GM21529 (cell line): Measurements from ENCODE around the gene SNRPE.

Experiments used
- ATAC-seq: cut with Tn5 transposase; IDR thresholded peaks from one replicate; pipeline ENCODE4 v1.9.1; 2021; ENCODE audit not compliant: unreplicated experiment

Gene SNRPE

DNA sequence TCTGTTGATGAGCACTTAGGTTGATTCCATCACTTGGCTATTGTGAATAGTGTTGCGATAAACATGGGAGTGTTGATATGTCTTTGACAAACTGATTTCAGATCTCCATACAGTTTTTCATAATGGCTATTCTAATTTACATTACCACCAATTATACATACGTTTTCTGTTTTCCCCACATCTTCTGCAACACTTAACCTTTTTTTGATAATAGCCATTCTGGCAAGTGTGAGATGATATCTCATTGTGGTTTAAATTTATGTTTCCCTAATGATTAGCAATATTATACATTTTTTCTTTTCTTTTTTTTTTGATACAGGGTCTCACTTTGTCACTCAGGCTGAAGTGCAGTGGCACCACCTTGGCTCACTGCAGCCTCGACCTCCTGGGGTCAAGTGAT, 17.0 kb downstream of the SNRPE start:
- ATAC-seq = no peak

DNA sequence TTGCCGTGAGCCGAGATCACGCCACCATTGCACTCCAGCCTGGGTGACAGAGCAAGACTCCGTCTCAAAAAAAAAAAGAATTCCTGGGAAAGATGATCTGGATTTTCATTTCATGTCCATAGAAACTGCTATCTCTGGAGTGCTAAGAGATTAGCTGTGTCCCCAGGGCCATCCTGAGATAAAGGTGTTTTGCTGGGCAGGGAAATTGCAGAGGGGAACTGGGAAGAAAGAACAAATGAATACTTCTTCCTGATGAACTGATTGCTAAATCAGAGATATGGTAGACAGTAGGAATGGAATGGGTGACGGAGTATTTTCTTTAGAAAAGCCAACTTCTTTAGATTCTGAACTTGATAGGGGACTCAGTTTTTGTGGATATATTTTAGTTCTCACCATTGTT, 19.2 kb downstream of the SNRPE start:
- ATAC-seq = no peak

DNA sequence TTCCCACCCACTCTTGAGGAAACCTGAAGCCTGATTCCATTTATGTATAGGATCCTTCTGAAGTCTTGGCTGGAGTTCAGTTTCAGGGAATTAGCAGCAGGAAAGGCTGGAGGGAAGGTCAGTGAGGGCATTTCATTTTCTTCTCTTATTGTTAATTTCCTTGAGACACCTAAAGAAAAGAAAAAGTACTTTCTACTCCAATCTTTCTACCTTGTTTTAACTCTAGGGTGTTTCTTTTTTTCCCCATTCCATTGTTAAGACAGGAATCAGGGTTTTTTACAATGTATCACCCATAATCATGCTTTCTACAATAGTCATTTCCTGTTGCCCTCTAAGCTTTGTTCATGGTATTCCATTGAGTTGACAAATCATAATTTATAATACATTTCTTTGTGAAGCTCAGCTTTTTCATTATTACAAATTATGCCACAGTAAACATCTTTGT, 27.4 kb downstream of the SNRPE start:
- ATAC-seq = no peak

DNA sequence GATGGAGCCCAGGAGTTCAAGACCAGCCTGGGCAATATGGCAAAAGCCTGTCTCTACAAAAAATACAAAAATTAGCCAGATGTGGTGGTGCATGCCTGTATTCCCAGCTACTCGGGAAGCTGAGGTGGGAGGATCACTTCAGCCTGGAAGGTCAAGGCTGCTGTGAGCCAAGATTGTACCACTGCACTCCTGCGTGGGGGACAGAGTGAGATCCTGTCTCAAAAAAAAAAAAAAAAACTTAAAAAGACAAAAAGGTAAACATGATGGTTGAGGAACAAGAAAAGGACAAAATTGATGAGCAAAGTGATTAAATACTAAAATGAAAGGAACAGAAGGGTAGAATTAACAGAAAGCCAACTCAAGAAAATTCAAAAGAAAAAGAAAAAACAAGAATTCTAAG, 30.6 kb downstream of the SNRPE start:
- ATAC-seq = no peak

DNA sequence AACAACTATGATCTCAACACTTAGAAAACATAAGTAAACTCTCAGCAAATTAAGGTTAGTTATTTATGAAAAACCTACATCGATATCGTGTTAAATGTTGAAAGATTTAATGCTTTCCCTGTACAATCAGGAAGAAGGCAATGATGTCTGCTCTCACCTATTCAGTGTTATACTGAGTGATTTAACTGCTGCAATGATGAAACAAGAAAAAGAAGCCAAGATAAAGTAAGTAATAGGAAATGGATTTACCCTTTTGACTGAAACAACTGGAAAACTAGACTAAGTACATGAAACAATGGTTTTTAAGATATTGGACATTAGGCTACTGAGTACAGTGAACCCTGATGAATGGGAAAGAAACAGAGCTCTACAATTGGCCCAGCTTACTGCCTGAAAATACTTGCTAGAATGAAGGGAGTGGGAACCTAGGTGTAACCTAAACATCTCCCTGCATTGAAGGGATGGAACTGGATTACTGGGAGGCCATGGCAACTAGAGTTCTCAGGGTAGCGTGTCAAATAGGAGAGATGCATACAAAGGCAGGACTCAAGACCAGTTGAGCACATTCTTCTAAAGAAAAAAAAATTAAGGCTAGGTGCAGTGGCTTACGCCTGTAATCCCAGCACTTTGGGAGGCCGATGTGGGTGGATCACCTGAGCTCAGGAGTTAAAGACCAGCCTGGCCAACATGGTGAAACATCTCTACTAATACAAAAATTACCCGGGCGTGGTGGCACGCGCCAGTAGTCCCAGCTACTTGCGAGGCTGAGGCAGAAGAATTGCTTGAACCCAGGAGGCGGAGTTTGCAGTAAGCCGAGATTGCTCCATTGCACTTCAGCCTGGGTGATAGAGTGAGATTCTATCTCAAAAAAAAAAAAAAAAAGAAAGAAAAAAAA, 37.3 kb downstream of the SNRPE start:
- no peak for ATAC-seq

DNA sequence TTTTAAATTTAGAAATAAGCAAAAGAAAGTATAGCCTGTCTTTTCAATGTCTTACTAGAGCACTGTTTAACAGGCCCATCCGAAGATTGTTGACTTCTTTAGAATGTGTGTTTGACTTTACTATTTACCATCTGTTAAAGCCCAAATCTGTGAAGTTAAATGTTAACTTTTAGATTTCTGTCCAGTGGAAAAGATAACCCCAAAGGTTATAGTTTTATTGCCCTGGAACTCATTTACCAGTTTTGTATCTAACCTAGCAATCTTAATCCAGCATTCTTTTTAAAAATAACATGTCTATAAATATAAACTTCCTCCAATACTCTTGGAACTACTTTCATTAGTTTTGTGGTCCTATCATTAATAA, 37.9 kb downstream of the SNRPE start:
- ATAC-seq = no peak

DNA sequence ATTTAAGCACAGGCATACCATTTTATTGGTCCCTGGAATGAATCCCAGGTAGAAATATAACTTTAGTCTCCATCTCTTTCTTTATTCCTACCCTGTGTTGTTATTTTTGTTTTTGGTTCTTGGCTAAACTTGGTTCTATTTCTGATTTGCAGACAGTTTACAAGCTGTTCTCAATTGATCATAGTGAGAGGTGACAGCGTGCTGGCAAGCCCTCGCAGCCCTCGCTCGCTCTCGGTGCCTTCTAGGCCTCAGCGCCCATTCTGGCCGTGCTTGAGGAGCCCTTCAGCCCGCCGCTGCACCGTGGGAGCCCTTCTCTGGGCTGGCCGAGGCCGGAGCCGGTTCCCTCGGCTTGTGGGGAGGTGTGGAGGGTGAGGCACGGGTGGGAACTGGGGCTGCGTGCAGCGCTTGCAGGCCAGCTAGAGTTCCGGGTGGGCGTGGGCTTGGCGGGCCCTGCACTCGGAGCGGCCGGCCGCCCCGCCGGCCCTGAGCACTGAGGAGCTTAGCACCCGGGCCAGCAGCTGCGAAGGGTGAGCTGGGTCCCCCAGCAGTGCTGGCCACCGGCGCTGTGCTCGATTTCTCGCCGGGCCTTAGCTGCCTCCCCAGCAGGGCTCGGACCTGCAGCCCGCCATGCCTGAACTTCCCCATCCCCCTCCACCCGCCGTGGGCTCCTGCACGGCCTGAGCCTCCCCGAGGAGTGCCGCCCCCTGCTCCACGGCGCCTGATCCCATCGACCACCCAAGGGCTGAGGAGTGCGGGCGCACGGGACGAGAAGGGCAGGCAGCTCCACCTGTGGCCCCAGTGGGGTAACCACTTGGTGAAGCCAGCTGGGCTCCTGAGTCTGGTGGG, 38.7 kb downstream of the SNRPE start:
- ATAC-seq = no peak

DNA sequence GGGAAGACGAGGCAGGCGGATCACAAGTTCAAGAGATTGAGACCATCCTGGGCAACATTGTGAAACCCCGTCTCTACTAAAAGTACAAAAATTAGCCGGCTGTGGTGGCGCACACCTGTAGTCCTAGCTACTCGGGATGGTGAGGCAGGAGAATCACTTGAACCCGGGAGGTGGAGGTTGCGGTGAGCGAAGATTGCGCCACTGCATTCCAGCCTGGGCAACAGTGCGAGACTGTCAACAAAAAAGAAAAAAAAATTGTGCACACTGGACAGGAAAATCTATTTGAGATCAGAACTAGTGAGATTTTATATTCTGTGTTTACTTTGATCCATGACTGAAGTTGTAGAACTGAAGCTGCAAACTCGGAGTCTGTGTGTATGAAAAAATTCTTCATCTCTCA, 40.2 kb downstream of the SNRPE start:
- no peak for ATAC-seq

DNA sequence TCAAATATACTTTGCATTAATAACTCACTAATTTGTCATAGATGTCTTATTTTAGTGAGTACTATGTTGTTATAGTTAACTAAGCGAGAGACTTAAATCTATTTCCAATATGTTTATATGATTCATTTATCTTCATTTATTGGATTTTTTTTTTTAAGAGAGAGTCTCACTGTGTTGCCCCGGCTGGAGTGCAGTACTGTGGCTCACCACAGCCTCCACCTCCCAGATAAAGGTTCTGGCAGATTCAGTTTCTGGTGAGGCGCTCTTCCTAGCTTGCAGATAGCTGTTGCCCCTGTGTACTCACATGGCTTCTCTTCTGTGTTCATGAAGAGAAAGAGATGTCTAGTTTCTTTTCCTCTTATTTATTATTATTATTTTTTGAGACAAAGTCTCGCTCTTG, 43.9 kb downstream of the SNRPE start:
- ATAC-seq = no peak

DNA sequence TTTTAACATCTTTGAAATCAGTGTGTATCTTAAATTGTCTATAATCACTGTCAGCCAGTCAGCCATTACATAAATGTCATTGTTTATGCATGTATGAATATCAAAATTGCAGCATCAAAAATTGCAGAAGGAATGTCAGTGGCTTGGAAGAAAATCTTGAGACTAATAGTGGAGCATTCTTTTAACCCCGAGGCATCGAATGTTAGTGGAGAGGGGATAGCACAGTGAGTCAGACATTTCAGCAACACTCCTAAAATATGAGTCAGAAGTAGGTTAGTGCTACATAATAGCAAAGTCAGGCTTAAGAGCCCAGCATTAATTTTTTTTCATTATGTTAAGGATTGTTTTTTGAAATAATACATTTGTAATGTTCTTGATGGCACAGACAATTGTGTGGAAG, 45.5 kb downstream of the SNRPE start:
- ATAC-seq = no peak

DNA sequence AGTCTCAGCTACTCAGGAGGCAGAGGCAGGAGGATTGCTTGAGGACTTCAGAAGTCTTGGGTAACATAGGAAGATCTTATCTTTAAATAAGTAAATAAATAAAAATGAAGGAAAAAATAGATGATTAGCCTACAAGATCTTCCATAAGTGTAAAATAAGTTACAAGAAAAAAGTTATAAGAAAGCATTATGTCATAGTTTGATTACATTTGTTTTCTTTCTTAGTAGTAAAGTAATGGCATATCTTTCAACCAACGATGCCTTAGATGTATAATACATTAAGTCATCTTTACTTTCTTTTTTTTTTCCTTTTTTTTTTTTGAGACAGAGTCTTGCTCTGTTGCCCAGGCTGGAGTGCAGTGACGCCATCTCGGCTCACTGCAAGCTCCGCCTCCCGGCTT, 46.5 kb downstream of the SNRPE start:
- no peak for ATAC-seq

DNA sequence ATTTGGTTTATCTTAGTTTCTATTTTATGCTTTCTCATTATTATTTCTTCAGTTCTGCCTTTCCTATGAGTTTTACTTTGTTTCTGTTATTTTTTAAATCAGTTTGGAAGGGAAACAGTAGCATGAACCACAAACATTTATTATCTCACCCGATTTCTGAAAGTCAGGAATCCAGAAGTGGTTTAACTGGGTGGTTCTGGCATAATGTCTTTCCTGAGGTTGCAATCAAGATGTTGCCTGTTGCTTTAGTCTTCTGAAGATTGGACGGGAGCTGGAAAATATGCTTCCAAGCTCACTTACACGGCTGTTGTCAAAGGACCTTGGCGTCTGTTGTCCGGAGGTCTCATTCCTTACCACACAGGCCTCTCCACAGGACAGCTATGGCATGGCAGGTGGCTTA, 50.4 kb downstream of the SNRPE start:
- ATAC-seq = no peak

DNA sequence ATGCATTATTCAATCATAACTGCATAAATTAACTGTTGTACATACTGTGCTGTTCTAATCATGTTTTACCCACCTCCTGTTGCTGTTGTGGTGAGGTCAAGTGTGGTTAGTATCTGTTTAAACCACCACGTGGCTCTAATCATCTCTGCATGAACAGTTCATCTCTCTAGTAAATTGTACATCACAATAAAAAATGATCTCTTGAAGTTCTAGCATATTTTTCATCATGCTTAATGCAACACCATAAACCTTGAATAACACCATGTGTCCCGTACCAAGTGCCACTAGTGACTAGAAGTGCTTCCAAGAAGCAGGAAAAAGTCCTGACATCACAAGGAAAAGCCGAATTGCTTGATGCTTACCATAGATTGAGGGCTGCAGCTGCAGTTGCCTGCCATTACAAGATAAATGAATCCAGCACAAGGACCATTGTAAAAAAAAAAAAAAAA, 51.7 kb downstream of the SNRPE start:
- ATAC-seq = no peak

DNA sequence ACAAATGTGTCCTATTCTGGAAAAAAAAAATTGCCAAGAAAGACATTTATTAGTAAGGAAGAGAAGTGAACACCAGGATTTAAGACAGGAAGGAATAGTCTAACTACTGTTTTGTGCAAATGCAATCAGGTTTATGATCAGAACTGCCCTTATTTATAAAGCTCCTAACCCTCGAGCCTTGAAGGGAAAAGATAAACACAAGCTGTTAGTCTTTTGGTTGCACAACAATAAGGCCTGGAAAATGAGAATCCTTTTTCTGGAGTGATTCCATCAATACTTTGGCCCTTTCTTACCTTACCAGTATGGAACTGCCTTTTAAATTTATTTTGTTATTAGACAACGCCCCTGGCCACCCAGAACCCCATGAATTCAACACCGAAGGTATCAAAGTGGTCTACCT, 52.9 kb downstream of the SNRPE start:
- ATAC-seq = no peak

DNA sequence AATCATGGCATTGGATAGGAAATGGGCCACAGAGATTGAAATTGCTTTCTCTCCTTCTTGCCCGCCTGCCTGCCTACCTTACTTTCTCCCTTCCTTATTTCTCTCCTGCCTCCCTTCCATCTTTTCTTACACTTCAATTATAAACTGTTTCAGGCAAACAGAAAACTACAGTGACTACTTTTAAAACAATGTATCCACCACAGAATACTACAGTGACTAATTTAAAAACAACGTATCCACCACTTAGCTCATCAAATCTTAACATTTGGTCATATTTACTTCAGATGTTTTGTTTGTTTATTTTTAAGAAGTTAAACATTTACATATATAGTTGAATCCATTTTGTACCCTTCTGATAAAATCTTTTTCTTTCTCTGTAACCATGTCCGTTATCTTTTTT, 54.4 kb downstream of the SNRPE start:
- ATAC-seq = no peak

DNA sequence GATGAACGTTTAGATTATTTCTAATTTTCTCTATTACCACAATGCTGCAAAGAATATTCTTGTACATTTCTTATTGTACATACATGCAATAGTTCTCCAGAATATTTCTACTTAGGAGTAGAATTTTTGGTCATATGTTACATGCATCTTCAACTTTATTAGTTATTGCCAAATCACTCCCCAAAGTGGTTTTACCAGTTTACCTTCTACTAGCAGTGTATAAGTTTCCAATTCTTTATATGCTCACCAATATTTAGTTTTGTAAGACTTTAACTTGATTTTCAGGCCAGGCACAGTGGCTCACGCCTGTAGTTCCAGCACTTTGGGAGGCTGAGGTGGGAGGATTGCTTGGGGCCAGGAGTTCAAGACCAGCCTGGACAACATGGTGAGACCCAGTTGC, 55.4 kb downstream of the SNRPE start:
- no peak for ATAC-seq
